ENCODE measurements around the gene LARP4. TPM values are rescaled to one million over a fixed set of nuclear protein-coding genes. Genes with fewer than 3 reads are reported as not detected.
"Not testable (repeated sequence)": the region's sequence is repeated elsewhere in the genome, so short reads cannot be mapped to it uniquely, and the experiment has no call there.

The LARP4 gene
- total RNA-seq, 6 experiments from 2014 or later, result 46.3 to 83.0 (median 61.9) TPM

- H3K36me3 ChIP-seq, result no peaks in the 10 kb centered on the region
- no peaks in the 10 kb centered on the region for H3K4me1 ChIP-seq
- H3K27ac ChIP-seq, result no peak overlapping the region
- ATAC-seq (no peak), DNase-seq (no peak)
- H3K9me3 ChIP-seq, result no peaks in the 10 kb centered on the region
- intact Hi-C loops (cut with DNase I), result no loop called here
- TF ChIP-seq POLR2A (IDR thresholded peaks at IDR 0.05) (no peak), CTCF (IDR thresholded peaks at IDR 0.05) (no peak)
- H3K27me3 ChIP-seq, result no peaks in the 10 kb centered on the region
- 89% methylated on average over 9 of the region's 9 CpGs for WGBS (ENCODE audit: insufficient coverage, low coverage, low lambda C conversion rate, missing lambda C conversion rate)
- no peak overlapping the region for H3K4me3 ChIP-seq
Measured at GRCh38 chr12:50365709-50366406, 34.8 kb upstream of the LARP4 start.

- ATAC-seq; H3K27ac ChIP-seq; H3K27me3 ChIP-seq; H3K36me3 ChIP-seq; DNase-seq; intact Hi-C loops (cut with DNase I); H3K4me3 ChIP-seq; H3K9me3 ChIP-seq; H3K4me1 ChIP-seq: not testable (repeated sequence)
- WGBS (ENCODE audit: insufficient coverage, low coverage, low lambda C conversion rate, missing lambda C conversion rate), result 69% methylated on average over 6 of the region's 7 CpGs
Measured at GRCh38 chr12:50370672-50371071, 30.0 kb upstream of the LARP4 start.

GRCh38 chr12:50375802-50376201 is 24.9 kb upstream of the LARP4 start:
- intact Hi-C loops (cut with DNase I), result no loop called here
- DNase-seq (no peak), ATAC-seq (peak in 1 of 4 donors; percentile 21)
- Histone ChIP-seq H3K36me3 (no peaks in the 10 kb centered on the region), H3K4me3 (no peak overlapping the region), H3K27ac (no peak overlapping the region), H3K27me3 (no peaks in the 10 kb centered on the region), H3K4me1 (no peaks in the 10 kb centered on the region), H3K9me3 (no peaks in the 10 kb centered on the region)
- WGBS (ENCODE audit: insufficient coverage, low coverage, low lambda C conversion rate, missing lambda C conversion rate), result 100% methylated on average over 2 of the region's 8 CpGs
- TF ChIP-seq POLR2A (IDR thresholded peaks at IDR 0.05), result no peak
- no peak for TF ChIP-seq CTCF (IDR thresholded peaks at IDR 0.05)

- TF ChIP-seq POLR2A (IDR thresholded peaks at IDR 0.05) (no peak), CTCF (IDR thresholded peaks at IDR 0.05) (no peak)
- H3K27ac ChIP-seq, result no peak overlapping the region
- no peaks in the 10 kb centered on the region for H3K36me3 ChIP-seq
- DNase-seq (no peak), ATAC-seq (peak in 1 of 4 donors; percentile 21)
- intact Hi-C loops (cut with DNase I), result no loop called here
- H3K4me1 ChIP-seq, result no peaks in the 10 kb centered on the region
- no peak overlapping the region for H3K4me3 ChIP-seq
- H3K9me3 ChIP-seq, result no peaks in the 10 kb centered on the region
- WGBS (ENCODE audit: insufficient coverage, low coverage, low lambda C conversion rate, missing lambda C conversion rate), result 89% methylated on average over 4 of the region's 8 CpGs
- no peaks in the 10 kb centered on the region for H3K27me3 ChIP-seq
Measured at GRCh38 chr12:50380761-50381325, 19.8 kb upstream of the LARP4 start.

GRCh38 chr12:50387487-50387886 is 13.2 kb upstream of the LARP4 start:
- Histone ChIP-seq H3K27ac (no peak overlapping the region), H3K9me3 (no peaks in the 10 kb centered on the region), H3K27me3 (no peaks in the 10 kb centered on the region), H3K4me3 (no peak overlapping the region), H3K4me1 (no peaks in the 10 kb centered on the region), H3K36me3 (no peaks in the 10 kb centered on the region)
- DNase-seq (no peak), ATAC-seq (no peak)
- intact Hi-C loops (cut with DNase I), result no loop called here
- WGBS (ENCODE audit: insufficient coverage, low coverage, low lambda C conversion rate, missing lambda C conversion rate), result 50% methylated on average over 1 of the region's 5 CpGs
- TF ChIP-seq CTCF (IDR thresholded peaks at IDR 0.05), result no peak
- no peak for TF ChIP-seq POLR2A (IDR thresholded peaks at IDR 0.05)

Data from right lobe of liver (tissue), 6 donors.